ENCODE data around the gene TWSG1. TPM values are rescaled to one million over a fixed set of nuclear protein-coding genes. Genes with fewer than 3 reads are reported as not detected.

Gene TWSG1
- polyA plus RNA-seq, 1 donor from 2014 or later = 11.5 TPM

- peak overlapping the region; percentile 21 for H2AFZ ChIP-seq (ENCODE audit: low read depth, low read length)
- peaks cover 24% of the 10 kb centered on the region for H3K79me2 ChIP-seq (replicated peaks; ENCODE audit: insufficient read depth, low read length)
- no peaks in the 10 kb centered on the region for H4K20me1 ChIP-seq (ENCODE audit: insufficient read depth)
- peaks cover 7% of the 10 kb centered on the region for H3F3A ChIP-seq (ENCODE audit: insufficient read depth, low read length, poor library complexity, severe bottlenecking)
- no peaks in the 10 kb centered on the region for H3K27me3 ChIP-seq (ENCODE audit: insufficient read depth, low read depth, low read length)
- H3K4me3 ChIP-seq (ENCODE audit: low read length) = peak overlapping the region; percentile 87
- H3K36me3 ChIP-seq (ENCODE audit: insufficient read depth, low read length) = no peaks in the 10 kb centered on the region
- no peaks in the 10 kb centered on the region for H3K9me3 ChIP-seq (ENCODE audit: low read length)
- TF ChIP-seq MXI1 (conservative IDR thresholded peaks at IDR 0.05; ENCODE audit: poor library complexity, severe bottlenecking) = peak; percentile 34
- TF ChIP-seq TAF1 (IDR thresholded peaks at IDR 0.05; ENCODE audit: low read depth) = no peak
- TF ChIP-seq EZH2 (IDR thresholded peaks at IDR 0.05; ENCODE audit: borderline replicate concordance, insufficient read depth, low read length, poor library complexity, severe bottlenecking) = no peak
- TF ChIP-seq SMC3 (conservative IDR thresholded peaks at IDR 0.05; ENCODE audit: poor library complexity) = peak; percentile 26
- TF ChIP-seq POLR2AphosphoS5 (IDR thresholded peaks at IDR 0.05) = no peak
- peak; percentile 32 for TF ChIP-seq CTCF (IDR thresholded peaks at IDR 0.05; ENCODE audit: poor library complexity, severe bottlenecking)
- TF ChIP-seq EP300 (conservative IDR thresholded peaks at IDR 0.05; ENCODE audit: poor library complexity, severe bottlenecking) = peak; percentile 15
- H3K9me2 ChIP-seq (ENCODE audit: insufficient read depth, low read length) = no peaks in the 10 kb centered on the region
- peak overlapping the region; percentile 53 for H3K27ac ChIP-seq (ENCODE audit: low read length)
- peak overlapping the region; percentile 74 for H3K4me2 ChIP-seq (ENCODE audit: low read length)
- H3K9ac ChIP-seq (ENCODE audit: low read length) = peak overlapping the region; percentile 75
Observed at GRCh38 chr18:9334973-9335696, 562 bp downstream of the TWSG1 start.

- Histone ChIP-seq H3K79me2 (replicated peaks; ENCODE audit: insufficient read depth, low read length) (peaks cover 24% of the 10 kb centered on the region), H3K9me2 (ENCODE audit: insufficient read depth, low read length) (no peaks in the 10 kb centered on the region), H3K9ac (ENCODE audit: low read length) (peak overlapping the region; percentile 75), H3K27ac (ENCODE audit: low read length) (no peak overlapping the region), H4K20me1 (ENCODE audit: insufficient read depth) (no peaks in the 10 kb centered on the region), H3K4me2 (ENCODE audit: low read length) (peak overlapping the region; percentile 74), H3K9me3 (ENCODE audit: low read length) (no peaks in the 10 kb centered on the region), H3K36me3 (ENCODE audit: insufficient read depth, low read length) (peaks cover 3% of the 10 kb centered on the region), H3K27me3 (ENCODE audit: insufficient read depth, low read depth, low read length) (no peaks in the 10 kb centered on the region), H3K4me3 (ENCODE audit: low read length) (peak overlapping the region; percentile 87), H3F3A (ENCODE audit: insufficient read depth, low read length, poor library complexity, severe bottlenecking) (peaks cover 7% of the 10 kb centered on the region), H2AFZ (ENCODE audit: low read depth, low read length) (peak overlapping the region; percentile 21)
- TF ChIP-seq TAF1 (IDR thresholded peaks at IDR 0.05; ENCODE audit: low read depth) = no peak
Observed at GRCh38 chr18:9335697-9336045, 1.1 kb downstream of the TWSG1 start.

GRCh38 chr18:9336827-9337226 is 2.3 kb downstream of the TWSG1 start:
- H3K9me2 ChIP-seq (ENCODE audit: insufficient read depth, low read length) = no peaks in the 10 kb centered on the region
- no peak overlapping the region for H3K27ac ChIP-seq (ENCODE audit: low read length)
- H3K36me3 ChIP-seq (ENCODE audit: insufficient read depth, low read length) = peaks cover 12% of the 10 kb centered on the region
- no peak overlapping the region for H2AFZ ChIP-seq (ENCODE audit: low read depth, low read length)
- H3K9ac ChIP-seq (ENCODE audit: low read length) = no peak overlapping the region
- TF ChIP-seq SMC3 (conservative IDR thresholded peaks at IDR 0.05; ENCODE audit: poor library complexity) (no peak), EZH2 (IDR thresholded peaks at IDR 0.05; ENCODE audit: borderline replicate concordance, insufficient read depth, low read length, poor library complexity, severe bottlenecking) (no peak), CTCF (IDR thresholded peaks at IDR 0.05; ENCODE audit: poor library complexity, severe bottlenecking) (no peak)
- peaks cover 24% of the 10 kb centered on the region for H3K79me2 ChIP-seq (replicated peaks; ENCODE audit: insufficient read depth, low read length)
- H3K9me3 ChIP-seq (ENCODE audit: low read length) = no peaks in the 10 kb centered on the region
- H4K20me1 ChIP-seq (ENCODE audit: insufficient read depth) = no peaks in the 10 kb centered on the region
- no peaks in the 10 kb centered on the region for H3K27me3 ChIP-seq (ENCODE audit: insufficient read depth, low read depth, low read length)
- H3K4me2 ChIP-seq (ENCODE audit: low read length) = no peak overlapping the region
- H3K4me3 ChIP-seq (ENCODE audit: low read length) = no peak overlapping the region
- H3F3A ChIP-seq (ENCODE audit: insufficient read depth, low read length, poor library complexity, severe bottlenecking) = peaks cover 7% of the 10 kb centered on the region

Data from neural cell (in vitro differentiated cells).